ENCODE data around the gene METAP2. TPM values are rescaled to one million over a fixed set of nuclear protein-coding genes. Genes with fewer than 3 reads are reported as not detected.

The METAP2 gene
- total RNA-seq, 2 experiments from 2014 or later: 108 to 110 TPM

DNA sequence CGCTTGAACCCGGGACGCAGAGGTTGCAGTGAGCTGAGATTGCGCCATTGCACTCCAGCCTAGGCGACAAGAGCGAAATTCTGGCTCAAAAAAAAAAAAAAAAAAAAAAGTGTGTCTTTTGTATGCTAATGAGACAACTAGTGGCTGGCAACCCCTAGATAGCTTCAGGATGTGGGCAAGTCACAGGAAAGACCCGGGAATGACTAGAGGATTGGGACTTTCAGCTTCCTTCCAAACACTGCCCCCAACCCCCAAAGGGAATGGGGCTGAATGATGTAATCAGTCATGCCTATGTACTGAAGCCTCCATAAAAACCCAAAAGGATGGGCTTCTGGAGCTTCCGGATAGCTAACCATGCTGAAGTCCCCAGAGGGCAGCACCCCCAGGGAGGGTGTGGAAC, 48.7 kb downstream of the METAP2 start:
- Mint-ChIP-seq H3K9me3 (no peaks in the 10 kb centered on the region), H3K4me1 (ENCODE audit: low read depth) (no peaks in the 10 kb centered on the region), H3K27ac (no peak overlapping the region), H3K4me3 (no peak overlapping the region), H3K36me3 (ENCODE audit: low read depth) (peaks cover 6% of the 10 kb centered on the region), H3K27me3 (ENCODE audit: low read depth) (no peaks in the 10 kb centered on the region)
- no peak for DNase-seq
- CTCF ChIA-PET: interaction anchor here (0.8 kb wide), 1 partner anchor 705 kb away, joined by 3 read pairs; no protein-coding TSS in a partner anchor
- intact Hi-C loops (cut with micrococcal nuclease): no loop called here

DNA sequence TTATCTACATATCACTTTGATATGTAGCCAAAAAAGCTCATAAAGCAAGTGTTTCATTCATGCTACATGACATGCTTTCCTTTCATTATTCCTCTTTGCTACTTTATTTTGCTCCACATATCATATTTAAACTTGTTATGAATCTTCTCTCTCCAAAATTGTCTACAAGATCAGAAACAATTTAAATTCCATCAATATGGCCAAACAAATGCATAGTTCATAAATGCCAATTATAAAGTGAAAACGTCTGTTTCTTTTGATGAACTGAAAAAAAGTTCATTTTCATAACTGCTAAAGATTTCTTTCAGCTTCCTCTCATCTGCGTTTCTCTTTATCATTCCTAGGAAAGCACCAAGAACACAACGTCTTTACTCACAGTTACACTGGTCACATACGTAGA, 54.5 kb downstream of the METAP2 start:
- CTCF ChIA-PET: interaction anchor here (0.7 kb wide), 2 partner anchors 306 to 444 kb away, joined by 3 read pairs; no protein-coding TSS in a partner anchor
- Mint-ChIP-seq H3K4me3 (no peak overlapping the region), H3K9me3 (no peaks in the 10 kb centered on the region), H3K36me3 (ENCODE audit: low read depth) (peaks cover 2% of the 10 kb centered on the region), H3K27ac (no peak overlapping the region), H3K27me3 (ENCODE audit: low read depth) (no peaks in the 10 kb centered on the region), H3K4me1 (ENCODE audit: low read depth) (peaks cover 10% of the 10 kb centered on the region)
- intact Hi-C loops (cut with micrococcal nuclease): no loop called here
- DNase-seq: no peak

DNA sequence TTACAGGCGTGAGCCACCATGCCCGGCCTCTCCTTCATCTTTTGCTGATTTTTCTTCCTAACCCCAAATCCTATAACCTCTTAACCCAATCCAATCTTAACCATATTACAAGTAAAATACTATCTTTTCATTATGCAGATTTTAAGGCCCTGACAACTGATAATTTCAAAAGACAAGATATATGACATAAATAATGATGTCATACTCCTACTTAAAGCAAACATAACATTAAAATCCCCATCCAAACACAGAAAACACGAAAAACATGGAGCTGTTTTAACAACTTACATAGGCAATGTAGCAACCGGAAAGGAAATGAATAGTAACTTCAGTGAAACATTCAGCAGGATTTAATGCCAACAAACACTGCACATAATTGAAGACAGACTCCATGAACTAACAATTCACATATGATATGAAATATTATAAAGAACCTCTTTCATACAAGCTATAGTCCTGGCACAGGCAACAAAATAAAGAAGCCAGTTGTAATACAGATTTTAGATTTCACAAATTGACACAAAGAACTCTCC, 55.8 kb downstream of the METAP2 start:
- intact Hi-C loops (cut with micrococcal nuclease): loop anchor here (5.0 kb wide), 1 partner anchor 312 kb away; the partner anchor contains the start of genes FGD6 and VEZT
- DNase-seq: no peak
- H3K36me3 Mint-ChIP-seq (ENCODE audit: low read depth): peaks cover 2% of the 10 kb centered on the region
- peaks cover 12% of the 10 kb centered on the region for H3K4me1 Mint-ChIP-seq (ENCODE audit: low read depth)
- H3K4me3 Mint-ChIP-seq: no peak overlapping the region
- H3K9me3 Mint-ChIP-seq: no peaks in the 10 kb centered on the region
- no peaks in the 10 kb centered on the region for H3K27me3 Mint-ChIP-seq (ENCODE audit: low read depth)
- no peak overlapping the region for H3K27ac Mint-ChIP-seq
- CTCF ChIA-PET: interaction anchor here (1.2 to 1.6 kb wide), 2 partner anchors 312 to 412 kb away, joined by 3 read pairs; partner anchors contain the start of genes FGD6 and VEZT

DNA sequence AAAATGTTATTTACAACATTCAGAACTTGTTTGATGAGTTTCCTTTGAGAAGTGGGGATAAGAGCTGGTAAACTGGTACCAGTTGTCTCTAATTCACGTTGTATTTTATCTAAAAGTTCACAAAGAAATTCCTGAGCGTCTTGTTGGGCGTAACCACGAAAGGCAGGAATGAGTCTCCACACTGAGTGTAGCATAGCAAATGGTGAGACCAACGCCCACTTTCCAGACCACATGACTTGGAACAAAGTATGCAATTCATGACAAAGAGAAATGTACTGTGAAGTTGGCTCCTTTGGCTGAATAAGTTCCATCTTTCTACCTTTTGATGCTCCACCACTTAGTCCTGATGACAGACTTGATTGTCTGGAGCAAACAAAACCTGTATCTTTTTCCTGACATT, 58.9 kb downstream of the METAP2 start:
- Mint-ChIP-seq H3K9me3 (no peaks in the 10 kb centered on the region), H3K27me3 (ENCODE audit: low read depth) (no peaks in the 10 kb centered on the region), H3K36me3 (ENCODE audit: low read depth) (peaks cover 2% of the 10 kb centered on the region), H3K27ac (no peak overlapping the region), H3K4me1 (ENCODE audit: low read depth) (peaks cover 12% of the 10 kb centered on the region), H3K4me3 (no peak overlapping the region)
- CTCF ChIA-PET: interaction anchor here (0.6 to 1.9 kb wide), 6 partner anchors 9 to 416 kb away, joined by 3 to 14 read pairs (median 3); no protein-coding TSS in a partner anchor
- no peak for DNase-seq
- intact Hi-C loops (cut with micrococcal nuclease): loop anchor here (5.0 kb wide), 1 partner anchor 316 kb away; the partner anchor contains the start of genes FGD6 and VEZT

DNA sequence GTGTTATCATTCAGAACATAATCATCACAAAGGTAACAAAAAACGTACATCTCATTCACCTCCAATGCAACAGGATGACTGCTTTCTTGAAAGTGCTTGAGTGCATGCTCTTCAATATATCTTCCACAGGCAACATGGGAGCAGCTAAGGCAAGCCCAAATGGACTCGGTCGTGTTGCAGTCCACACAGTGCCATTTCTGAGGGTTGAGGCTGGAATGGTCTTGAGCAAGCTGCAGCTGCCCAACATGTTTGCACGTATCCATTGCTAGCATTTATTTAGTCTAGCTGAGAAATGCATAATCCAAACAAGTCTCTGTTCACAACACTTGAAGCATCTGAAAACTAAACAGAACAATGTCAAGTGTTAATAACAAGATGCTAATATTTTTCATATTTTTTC, 60.0 kb downstream of the METAP2 start:
- H3K27ac Mint-ChIP-seq: no peak overlapping the region
- H3K4me3 Mint-ChIP-seq: no peak overlapping the region
- H3K27me3 Mint-ChIP-seq (ENCODE audit: low read depth): no peaks in the 10 kb centered on the region
- no peak for DNase-seq
- H3K9me3 Mint-ChIP-seq: no peaks in the 10 kb centered on the region
- CTCF ChIA-PET: interaction anchor here (0.5 to 2.4 kb wide), 34 partner anchors 9 to 849 kb away, joined by 3 to 27 read pairs (median 3); partner anchors contain the start of gene METAP2
- H3K36me3 Mint-ChIP-seq (ENCODE audit: low read depth): peaks cover 2% of the 10 kb centered on the region
- H3K4me1 Mint-ChIP-seq (ENCODE audit: low read depth): peaks cover 12% of the 10 kb centered on the region
- intact Hi-C loops (cut with micrococcal nuclease): loop anchor here (1.0 to 5.0 kb wide), 3 partner anchors 200 to 417 kb away; partner anchors contain the start of genes FGD6 and VEZT

DNA sequence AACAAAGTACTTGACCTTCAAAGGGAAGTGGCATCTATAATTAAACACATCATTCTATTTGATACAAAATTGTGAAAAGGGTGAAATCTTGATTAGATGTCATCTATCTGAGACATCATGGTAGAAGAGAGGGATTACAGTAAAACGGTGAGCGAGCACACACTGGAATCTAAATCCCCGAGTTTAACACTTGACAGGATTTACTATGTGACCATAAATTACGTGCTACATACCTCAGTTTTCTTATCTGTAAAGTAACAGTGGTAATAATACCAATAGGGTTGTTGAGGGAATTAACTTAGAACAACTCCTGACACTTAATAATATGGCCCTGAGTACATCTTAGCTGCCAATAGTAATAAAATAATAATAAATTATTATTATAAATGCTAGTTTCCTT, 64.1 kb downstream of the METAP2 start:
- Mint-ChIP-seq H3K4me1 (ENCODE audit: low read depth) (peaks cover 6% of the 10 kb centered on the region), H3K4me3 (no peak overlapping the region), H3K27me3 (ENCODE audit: low read depth) (no peaks in the 10 kb centered on the region), H3K36me3 (ENCODE audit: low read depth) (peaks cover 2% of the 10 kb centered on the region), H3K27ac (no peak overlapping the region), H3K9me3 (no peaks in the 10 kb centered on the region)
- intact Hi-C loops (cut with micrococcal nuclease): no loop called here
- CTCF ChIA-PET: interaction anchor here (0.6 to 1.1 kb wide), 3 partner anchors 9 to 494 kb away, joined by 3 to 5 read pairs (median 3); no protein-coding TSS in a partner anchor
- no peak for DNase-seq

DNA sequence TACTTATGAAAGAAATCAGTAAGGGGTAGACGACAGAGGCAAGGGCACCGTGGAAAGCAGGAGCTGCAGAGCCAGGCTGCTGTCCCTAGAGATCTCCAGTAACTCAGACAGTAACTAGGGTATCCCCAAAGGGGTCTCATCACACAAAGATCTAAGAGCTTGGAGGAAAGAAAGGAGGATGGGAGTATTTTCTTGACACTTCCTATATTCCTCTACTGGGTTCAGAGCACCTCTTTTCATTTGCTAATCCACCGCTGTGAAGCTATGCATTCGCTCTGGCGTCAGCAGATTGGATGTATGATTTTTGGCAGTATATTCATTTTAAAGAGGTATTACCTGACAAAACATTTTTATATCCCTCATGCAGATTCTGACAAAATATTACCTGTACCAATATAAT, 64.7 kb downstream of the METAP2 start:
- Mint-ChIP-seq H3K36me3 (ENCODE audit: low read depth) (no peaks in the 10 kb centered on the region), H3K4me1 (ENCODE audit: low read depth) (peaks cover 2% of the 10 kb centered on the region), H3K4me3 (no peak overlapping the region), H3K27ac (no peak overlapping the region), H3K9me3 (no peaks in the 10 kb centered on the region), H3K27me3 (ENCODE audit: low read depth) (no peaks in the 10 kb centered on the region)
- CTCF ChIA-PET: interaction anchor here (0.6 to 0.8 kb wide), 3 partner anchors 416 to 541 kb away, joined by 3 to 5 read pairs (median 3); no protein-coding TSS in a partner anchor
- intact Hi-C loops (cut with micrococcal nuclease): no loop called here
- DNase-seq: no peak

DNA sequence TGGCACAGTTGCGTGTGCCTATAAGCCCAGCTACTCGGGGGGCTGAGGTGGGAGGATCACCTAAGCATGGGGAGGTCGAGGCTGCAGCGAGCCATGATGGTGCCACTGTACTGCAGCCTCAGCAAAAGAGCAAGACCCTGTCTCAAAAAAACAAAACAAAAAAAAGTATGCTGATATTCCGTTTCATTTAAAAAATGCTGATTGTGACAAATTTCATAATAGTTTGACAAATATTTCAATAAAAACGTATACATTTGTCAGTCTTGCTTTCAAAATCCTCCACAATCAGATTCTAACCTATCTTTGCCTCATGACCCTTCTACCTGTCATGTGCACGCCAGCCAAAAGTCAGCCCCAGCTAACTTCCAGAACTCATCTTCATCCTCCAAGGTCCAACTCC, 67.5 kb downstream of the METAP2 start:
- DNase-seq: no peak
- intact Hi-C loops (cut with micrococcal nuclease): no loop called here
- Mint-ChIP-seq H3K4me3 (no peak overlapping the region), H3K27me3 (ENCODE audit: low read depth) (no peaks in the 10 kb centered on the region), H3K9me3 (no peaks in the 10 kb centered on the region), H3K27ac (no peak overlapping the region), H3K4me1 (ENCODE audit: low read depth) (peaks cover 9% of the 10 kb centered on the region), H3K36me3 (ENCODE audit: low read depth) (no peaks in the 10 kb centered on the region)
- CTCF ChIA-PET: no interaction called here

DNA sequence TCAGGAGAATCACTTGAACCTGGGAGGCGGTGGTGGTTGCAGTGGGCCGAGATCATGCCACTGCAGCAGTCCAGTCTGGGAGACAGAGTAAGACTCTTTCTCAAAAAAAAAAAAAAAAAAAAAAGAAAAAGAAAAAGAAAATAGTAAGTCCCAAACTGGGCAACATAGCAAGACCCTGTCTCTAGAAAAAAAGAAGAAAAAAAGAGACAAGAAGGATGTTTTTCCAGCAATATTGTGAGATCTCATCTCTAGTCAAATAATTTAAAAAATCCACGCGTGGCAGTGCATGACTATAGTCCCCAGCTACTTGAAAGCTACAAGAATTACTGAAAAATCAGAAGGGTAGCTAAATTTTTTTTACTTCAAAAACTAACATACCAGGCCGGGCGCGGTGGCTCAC, 69.4 kb downstream of the METAP2 start:
- DNase-seq: no peak
- Mint-ChIP-seq H3K36me3 (ENCODE audit: low read depth) (no peaks in the 10 kb centered on the region), H3K4me1 (ENCODE audit: low read depth) (peaks cover 15% of the 10 kb centered on the region), H3K9me3 (no peaks in the 10 kb centered on the region), H3K27ac (no peak overlapping the region), H3K27me3 (ENCODE audit: low read depth) (no peaks in the 10 kb centered on the region), H3K4me3 (no peak overlapping the region)
- intact Hi-C loops (cut with micrococcal nuclease): no loop called here
- CTCF ChIA-PET: interaction anchor here (0.8 kb wide), 1 partner anchor 9 kb away, joined by 3 read pairs; no protein-coding TSS in a partner anchor

DNA sequence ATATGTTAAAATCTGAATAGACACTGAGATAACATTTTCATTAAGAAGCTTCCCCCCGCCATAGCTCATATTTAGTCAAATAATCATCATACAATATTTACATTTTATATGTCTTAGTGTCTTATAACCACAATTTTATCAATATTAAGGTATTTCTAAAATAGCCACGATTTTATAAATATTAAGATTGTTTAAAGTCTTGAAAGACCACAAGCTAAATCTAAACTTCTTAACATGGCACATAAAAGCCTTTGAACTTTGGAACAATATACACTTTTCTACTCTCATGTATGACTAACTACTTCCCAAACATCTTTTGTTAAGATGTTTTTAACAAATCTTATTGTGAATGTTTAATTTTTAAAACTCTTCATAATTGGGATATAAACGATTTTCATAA, 70.8 kb downstream of the METAP2 start:
- Mint-ChIP-seq H3K9me3 (peaks cover 7% of the 10 kb centered on the region), H3K27me3 (ENCODE audit: low read depth) (no peaks in the 10 kb centered on the region), H3K4me1 (ENCODE audit: low read depth) (peaks cover 17% of the 10 kb centered on the region), H3K4me3 (no peak overlapping the region), H3K27ac (no peak overlapping the region), H3K36me3 (ENCODE audit: low read depth) (peaks cover 4% of the 10 kb centered on the region)
- DNase-seq: no peak
- CTCF ChIA-PET: interaction anchor here (0.6 to 1.1 kb wide), 2 partner anchors 9 to 571 kb away, joined by 3 to 7 read pairs; no protein-coding TSS in a partner anchor
- intact Hi-C loops (cut with micrococcal nuclease): loop anchor here (5.0 kb wide), 2 partner anchors 398 to 472 kb away; partner anchors contain the start of genes AMDHD1, CCDC38 and NR2C1

DNA sequence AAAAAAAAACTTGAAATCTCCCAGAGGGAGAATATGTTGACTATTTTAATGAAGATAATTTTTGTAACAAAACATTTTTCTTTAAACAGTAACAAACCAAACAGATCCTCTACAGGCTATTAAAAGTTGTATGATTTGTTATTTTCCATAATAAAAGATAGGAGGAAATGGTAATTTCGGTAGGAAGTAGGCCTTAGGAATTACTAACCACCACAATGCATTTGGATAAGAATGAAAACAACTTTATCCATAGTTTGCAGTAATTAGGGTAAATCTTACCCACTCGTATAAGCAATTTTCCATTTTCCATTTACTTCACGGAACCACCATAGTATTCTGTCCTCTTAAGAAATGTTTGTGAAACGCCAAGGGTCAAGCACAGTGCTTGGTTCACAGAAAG, 71.4 kb downstream of the METAP2 start:
- intact Hi-C loops (cut with micrococcal nuclease): loop anchor here (5.0 kb wide), 2 partner anchors 397 to 473 kb away; partner anchors contain the start of genes AMDHD1, CCDC38 and NR2C1

DNA sequence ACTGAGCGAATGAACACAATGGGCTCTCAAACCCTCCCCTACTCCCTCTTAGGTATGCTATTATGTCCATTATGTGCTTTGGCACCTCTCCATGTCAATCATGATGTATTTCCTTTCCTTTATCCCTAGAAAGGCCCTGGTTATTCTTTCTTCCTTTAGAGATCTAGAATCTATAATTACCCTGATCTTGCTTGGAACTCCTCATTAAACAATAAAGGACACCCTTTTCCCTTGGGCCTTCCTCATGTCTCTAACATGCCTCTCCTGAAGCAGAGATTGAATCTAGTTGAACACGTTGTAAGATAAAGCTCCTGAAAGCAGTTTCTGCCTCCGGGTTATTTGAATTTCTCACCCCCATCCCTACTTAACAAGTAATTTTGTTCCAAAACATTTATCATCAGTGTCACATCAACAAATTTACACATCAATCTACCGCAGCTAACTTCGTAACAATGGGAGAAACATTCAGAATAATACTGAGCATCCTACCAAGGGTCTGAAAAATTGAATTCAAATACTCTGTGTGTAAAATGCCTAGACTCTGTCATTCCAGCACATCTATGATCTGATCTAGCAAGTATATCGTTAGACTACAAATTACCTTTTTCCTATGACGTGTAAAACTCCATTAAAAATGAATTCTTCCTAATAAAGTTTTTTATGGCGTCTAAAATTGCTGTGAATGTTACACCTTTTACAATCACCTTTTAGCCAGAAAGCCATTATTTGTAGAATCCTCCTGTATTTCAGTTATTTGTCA, 72.0 kb downstream of the METAP2 start:
- no peak overlapping the region for H3K27ac Mint-ChIP-seq
- intact Hi-C loops (cut with micrococcal nuclease): loop anchor here (5.0 kb wide), 2 partner anchors 396 to 474 kb away; partner anchors contain the start of genes AMDHD1, CCDC38 and NR2C1
- H3K36me3 Mint-ChIP-seq (ENCODE audit: low read depth): peaks cover 5% of the 10 kb centered on the region
- H3K27me3 Mint-ChIP-seq (ENCODE audit: low read depth): no peaks in the 10 kb centered on the region
- H3K4me3 Mint-ChIP-seq: no peak overlapping the region
- H3K4me1 Mint-ChIP-seq (ENCODE audit: low read depth): peaks cover 19% of the 10 kb centered on the region
- no peak for DNase-seq
- peaks cover 7% of the 10 kb centered on the region for H3K9me3 Mint-ChIP-seq
- CTCF ChIA-PET: interaction anchor here (0.6 kb wide), 1 partner anchor 12 kb away, joined by 3 read pairs; no protein-coding TSS in a partner anchor

More for the DNA sequence above, 71.4 kb downstream of the METAP2 start:
- CTCF ChIA-PET: interaction anchor here (0.6 kb wide), 2 partner anchors 11 to 571 kb away, joined by 3 read pairs; no protein-coding TSS in a partner anchor
- H3K27me3 Mint-ChIP-seq (ENCODE audit: low read depth): no peaks in the 10 kb centered on the region
- H3K4me3 Mint-ChIP-seq: no peak overlapping the region
- no peak for DNase-seq
- H3K4me1 Mint-ChIP-seq (ENCODE audit: low read depth): peaks cover 17% of the 10 kb centered on the region
- H3K27ac Mint-ChIP-seq: no peak overlapping the region
- H3K9me3 Mint-ChIP-seq: peaks cover 7% of the 10 kb centered on the region
- peaks cover 5% of the 10 kb centered on the region for H3K36me3 Mint-ChIP-seq (ENCODE audit: low read depth)

Measured in activated naive CD4-positive, alpha-beta T cell treated with anti-CD3 and anti-CD28 coated beads for 36 hours (primary cell).